LNCAP (cell line): ENCODE data around the gene CFAP298.
A peak's percentile ranks its signal among the peaks of the same experiment; 100 is the strongest.

Experiments used
- CTCF ChIP-seq: fragments of 450-650 bp; IDR thresholded peaks from 2 replicates; pipeline ENCODE4 v1.5.1; 2017; ENCODE audit warnings: mild to moderate bottlenecking

The CFAP298 gene

GRCh38 chr21:32578107-32578691, 34.0 kb downstream of the CFAP298 start:
- TF ChIP-seq CTCF: peak; percentile 38

- no peak for TF ChIP-seq CTCF
Observed at GRCh38 chr21:32576011-32576410, 36.2 kb downstream of the CFAP298 start.

- no peak for TF ChIP-seq CTCF
Observed at GRCh38 chr21:32574946-32575925, 36.9 kb downstream of the CFAP298 start.

GRCh38 chr21:32572574-32573420, 39.4 kb downstream of the CFAP298 start:
- TF ChIP-seq CTCF: no peak

GRCh38 chr21:32570456-32570855, 41.7 kb downstream of the CFAP298 start:
- no peak for TF ChIP-seq CTCF

GRCh38 chr21:32569261-32570230, 42.6 kb downstream of the CFAP298 start:
- peak; percentile 75 for TF ChIP-seq CTCF
